GM12878 (cell line): ENCODE data around the gene SUMF1. TPM values are rescaled to one million over a fixed set of nuclear protein-coding genes. Genes with fewer than 3 reads are reported as not detected.

ENCODE experiments used
- ATAC-seq: fragments of 200-7000 bp; cut with Tn5 transposase; 3 replicates; pipeline ENCODE4 v1.9.1; 2020; ENCODE audit warnings: mild to moderate bottlenecking, moderate library complexity
- BruUV-seq: library from RNA; stranded (reverse); fragments of 400-500 nt; replicated peaks from 2 replicates; lab custom pipeline; 2021; lab: Mats Ljungman, UMichigan
- CTCF ChIA-PET: fragments of 300-600 bp; sonication (Branson Sonifier 250); formaldehyde crosslinking; extraction: SDS; loops from one replicate; lab custom pipeline; 2021; ENCODE audit warnings: inconsistent platforms; lab: Yijun Ruan, JAX
- POLR2A ChIA-PET: fragments of 350-600 bp; formaldehyde crosslinking; extraction: SDS; loops from one replicate; lab custom pipeline; 2021; ENCODE audit warnings: inconsistent platforms; lab: Charles Lee
- RAD21 ChIA-PET: fragments of 300-600 bp; sonication (Branson Sonifier 250); formaldehyde crosslinking; loops from one replicate; lab custom pipeline; 2023; ENCODE audit warnings: antibody characterized with exemption; ENCODE audit not compliant: unreplicated experiment; lab: Charles Lee
- SMC1A ChIA-PET: fragments of 300-600 bp; sonication (Branson Sonifier 250); formaldehyde crosslinking; loops from one replicate; lab custom pipeline; 2023; ENCODE audit not compliant: unreplicated experiment, uncharacterized antibody; lab: Charles Lee
- DNase-seq: peaks from one replicate; pipeline ENCODE4 v3.0.0-alpha.2; 2011; ENCODE audit warnings: low read depth, low spot score
- FAIRE-seq: peaks from 3 replicates; lab custom pipeline; 2011; peaks lifted over from hg19 to GRCh38; lab: Jason Lieb, UNC
- H2AFZ ChIP-seq: 2 replicates; pipeline ENCODE4 v1.6.0; 2011; ENCODE audit warnings: low read depth, low read length, control low read depth; ENCODE audit not compliant: control insufficient read depth
- H3K27ac ChIP-seq: 2 replicates; pipeline ENCODE4 v1.5.1; 2011; ENCODE audit warnings: control low read depth; ENCODE audit not compliant: control insufficient read depth, insufficient read depth
- H3K27me3 ChIP-seq, 2 experiments: replicated peaks in 1 of 2; 2 replicates each; pipeline versions ENCODE4 v1.6.0 to v1.6.1; 2011; ENCODE audit warnings: low read length in 1 of 2; ENCODE audit not compliant: control insufficient read depth in 2 of 2, insufficient read depth in 2 of 2
- H3K36me3 ChIP-seq, 2 experiments: 2 replicates each; pipeline ENCODE4 v1.5.1; 2011; ENCODE audit warnings: low read length in 1 of 2; ENCODE audit not compliant: control insufficient read depth in 2 of 2, insufficient read depth in 2 of 2
- H3K4me1 ChIP-seq: 2 replicates; pipeline ENCODE4 v1.6.1; 2011; ENCODE audit warnings: mild to moderate bottlenecking, low read length, moderate library complexity, mixed read lengths; ENCODE audit not compliant: control insufficient read depth, insufficient read depth
- H3K4me2 ChIP-seq: 2 replicates; pipeline ENCODE4 v1.6.0; 2011; ENCODE audit warnings: control low read depth; ENCODE audit not compliant: control insufficient read depth, insufficient read depth
- H3K4me3 ChIP-seq: fragments of 200-600 bp; sonication (generic); 2 replicates; pipeline ENCODE4 v1.5.1; 2016
- H3K79me2 ChIP-seq: 2 replicates; pipeline ENCODE4 v1.6.0; 2011; ENCODE audit warnings: low read length; ENCODE audit not compliant: control insufficient read depth, insufficient read depth
- H3K9ac ChIP-seq: 2 replicates; pipeline ENCODE4 v1.8.0; 2011; ENCODE audit warnings: low read length, control low read depth, mixed read lengths; ENCODE audit not compliant: control insufficient read depth, insufficient read depth
- H3K9me3 ChIP-seq: replicated peaks from 3 replicates; pipeline ENCODE4 v1.5.1; 2011; ENCODE audit warnings: mild to moderate bottlenecking, low read length; ENCODE audit not compliant: control insufficient read depth, insufficient read depth
- H4K20me1 ChIP-seq: 2 replicates; pipeline ENCODE4 v1.6.0; 2011; ENCODE audit not compliant: control insufficient read depth, insufficient read depth
- DPF2 ChIP-seq: fragments of 450-650 bp; IDR thresholded peaks from 2 replicates; pipeline ENCODE4 v1.6.1; 2017; ENCODE audit warnings: mild to moderate bottlenecking
- EED ChIP-seq: sonication (generic); IDR thresholded peaks from 2 replicates; pipeline ENCODE4 v1.6.1; 2016; ENCODE audit warnings: antibody characterized with exemption, low read depth
- EP300 ChIP-seq, 2 experiments: fragments of 150-350 bp in 1 of 2; IDR thresholded peaks; 2 replicates each; pipeline ENCODE4 v1.6.1; 2011 to 2012; ENCODE audit warnings: low read depth in 2 of 2, low read length in 2 of 2, borderline replicate concordance in 1 of 2, improper control_type of control experiment in 1 of 2, inconsistent platforms in 1 of 2; ENCODE audit not compliant: control insufficient read depth in 1 of 2
- ETV6 ChIP-seq, 2 experiments: fragments of 450-650 bp in 1 of 2; IDR thresholded peaks in 1 of 2; conservative IDR thresholded peaks in 1 of 2; 2 replicates each; pipeline ENCODE4 v1.6.1; 2014; ENCODE audit warnings: antibody characterized with exemption in 1 of 2, borderline replicate concordance in 1 of 2, low read depth in 1 of 2, mild to moderate bottlenecking in 1 of 2, moderate library complexity in 1 of 2
- HCFC1 ChIP-seq: fragments of 150-350 bp; IDR thresholded peaks from 2 replicates; pipeline ENCODE4 v1.6.1; 2014; ENCODE audit warnings: low read length
- KDM1A ChIP-seq: fragments of 200-600 bp; sonication (generic); IDR thresholded peaks from 2 replicates; pipeline ENCODE4 v1.6.1; 2016; ENCODE audit warnings: borderline replicate concordance
- LARP7 ChIP-seq: fragments of 450-650 bp; IDR thresholded peaks from 2 replicates; pipeline ENCODE4 v1.6.1; 2017; ENCODE audit warnings: mild to moderate bottlenecking
- MTA3 ChIP-seq: IDR thresholded peaks from 2 replicates; pipeline ENCODE4 v1.6.1; 2012; ENCODE audit warnings: low read length, inconsistent platforms, borderline replicate concordance
- NFYA ChIP-seq: IDR thresholded peaks from 2 replicates; pipeline ENCODE4 v1.6.1; 2011; ENCODE audit warnings: low read depth, mild to moderate bottlenecking, low read length, improper control_type of control experiment, borderline replicate concordance
- PAX5 ChIP-seq: IDR thresholded peaks from 2 replicates; pipeline ENCODE4 v1.6.1; 2011; ENCODE audit warnings: low read depth, low read length, borderline replicate concordance
- SREBF1 ChIP-seq: IDR thresholded peaks from 2 replicates; pipeline ENCODE4 v1.6.1; 2012; ENCODE audit warnings: mild to moderate bottlenecking, low read length
- SRF ChIP-seq, 2 experiments: IDR thresholded peaks; 2 replicates each; pipeline ENCODE4 v1.6.1; 2011; ENCODE audit warnings: low read depth in 2 of 2, low read length in 2 of 2, mild to moderate bottlenecking in 1 of 2, moderate library complexity in 1 of 2
- TCF12 ChIP-seq: IDR thresholded peaks from 2 replicates; pipeline ENCODE4 v1.6.1; 2011; ENCODE audit warnings: low read depth, mild to moderate bottlenecking, low read length
- ZNF217 ChIP-seq: fragments of 450-650 bp; IDR thresholded peaks from 2 replicates; pipeline ENCODE4 v1.6.1; 2017; ENCODE audit warnings: antibody characterized with exemption, mild to moderate bottlenecking
- ZNF24 ChIP-seq: fragments of 450-650 bp; IDR thresholded peaks from 2 replicates; pipeline ENCODE4 v1.6.1; 2017; ENCODE audit warnings: antibody characterized with exemption, mild to moderate bottlenecking
- ZNF274 ChIP-seq: IDR thresholded peaks from one replicate; pipeline ENCODE4 v1.8.0; 2011; ENCODE audit not compliant: insufficient read length, insufficient read depth
- WGBS: methylation state at CpG from one replicate; pipeline ENCODE4 v1.1.6; 2016; ENCODE audit warnings: low lambda C conversion rate; ENCODE audit not compliant: insufficient replicate concordance, insufficient coverage; ENCODE audit errors: missing lambda C conversion rate; 5-methylcytosine and 5-hydroxymethylcytosine counted together
- in situ Hi-C: fragments of 300-500 bp; cut with MboI; formaldehyde crosslinking; loops from 9 replicates; pipeline ENCODE4 v1.14.3; 2018; ENCODE audit warnings: mixed read lengths
- intact Hi-C: fragments of 100-400 bp; cut with micrococcal nuclease; formaldehyde crosslinking; loops from one replicate; pipeline ENCODE4 v1.14.2; 2022; ENCODE audit not compliant: unreplicated experiment
- polyA plus RNA-seq, 11 experiments: library from polyadenylated mRNA; depleted of rRNA in 4 of 11; unstranded in 6 of 11; stranded (reverse) in 5 of 11; fragments of >200 nt; fragmentation: Nextera tagmentation in 4 of 11; fragmentation: Illumina TruSeq in 1 of 11; extraction: Ambion mirVana in 4 of 11; extraction: Trizol in 1 of 11; gene quantifications; 1 replicate in 1 of 11; 2 replicates in 10 of 11; pipeline versions ENCODE4 v1.2.1 to v1.2.3, GENCODE V29; 2011 to 2016; ENCODE audit warnings: inconsistent platforms in 2 of 11, missing spikeins in 2 of 11, low read depth in 1 of 11
- total RNA-seq, 4 experiments: library from RNA; depleted of rRNA in 3 of 4; stranded (reverse); fragments of >200 nt in 3 of 4; fragmentation: Illumina TruSeq in 1 of 4; extraction: Trizol in 1 of 4; gene quantifications; 2 replicates each; pipeline versions ENCODE4 v1.2.1 to v1.2.3, GENCODE V29; 2013 to 2021
- TF ChIP-seq, protein P1 (sequence below): fragments of 450-650 bp; IDR thresholded peaks from 2 replicates; pipeline ENCODE4 v1.6.1; 2014; ENCODE audit warnings: mild to moderate bottlenecking

Gene SUMF1
- total and polyA plus RNA-seq, 10 of the 15 experiments (the other 5 are each of a cell fraction or from before 2014, with no cell fraction given), result 3.2 to 14.3 (median 8.5) TPM

DNA sequence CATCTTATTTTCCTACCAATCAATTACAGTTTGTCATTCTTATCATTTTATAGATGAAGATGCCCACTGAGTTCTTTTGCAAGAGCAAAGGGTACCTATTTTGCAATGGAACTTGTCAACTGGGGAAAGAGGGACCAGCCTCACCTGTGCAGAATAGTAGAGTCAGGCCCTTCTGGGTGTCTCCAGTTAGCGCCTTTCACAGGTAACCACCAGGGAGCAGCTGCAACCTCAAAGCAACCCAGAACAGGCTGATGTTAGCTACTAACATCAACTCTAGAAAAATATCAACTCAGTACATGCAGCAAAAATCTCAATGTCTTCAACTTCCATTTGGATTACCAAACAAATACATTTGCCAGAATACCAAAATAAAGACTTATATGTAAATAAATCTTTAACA is 47.1 kb downstream of the SUMF1 start:
- no TSS peak for BruUV-seq
- in situ Hi-C loops, result no loop called here
- Histone ChIP-seq H3K9ac (no peak overlapping the region), H2AFZ (no peak overlapping the region), H3K9me3 (no peaks in the 10 kb centered on the region; the same call in 2 of the 3 replicates), H3K4me2 (no peak overlapping the region), H3K4me3 (no peak overlapping the region), H3K4me1 (no peaks in the 10 kb centered on the region; the same call in 1 of the 2 replicates), H4K20me1 (no peaks in the 10 kb centered on the region), H3K36me3 (no peaks in the 10 kb centered on the region; a peak in 1 of 4 replicates), H3K27me3 (no peaks in the 10 kb centered on the region), H3K79me2 (no peaks in the 10 kb centered on the region), H3K27ac (no peak overlapping the region)
- FAIRE-seq, result no peak
- no peak for ATAC-seq
- ChIA-PET POLR2A (interaction anchor here (0.7 kb wide), 1 partner anchor 8 kb away, joined by 3 read pairs; no protein-coding TSS in a partner anchor), CTCF (no interaction called here), SMC1A (interaction anchor here (0.6 to 0.7 kb wide), 2 partner anchors 87 to 254 kb away, joined by 3 to 5 read pairs; no protein-coding TSS in a partner anchor), RAD21 (interaction anchor here (1.2 kb wide), 1 partner anchor 56 kb away, joined by 3 read pairs; no protein-coding TSS in a partner anchor)
- intact Hi-C loops, result no loop called here
- no peak for DNase-seq
- no peak for TF ChIP-seq DPF2
- no peak for TF ChIP-seq ZNF217
- no peak for TF ChIP-seq SREBF1
- no peak for TF ChIP-seq EED
- WGBS, result 100% methylated on average over 1 of the region's 1 CpG

DNA sequence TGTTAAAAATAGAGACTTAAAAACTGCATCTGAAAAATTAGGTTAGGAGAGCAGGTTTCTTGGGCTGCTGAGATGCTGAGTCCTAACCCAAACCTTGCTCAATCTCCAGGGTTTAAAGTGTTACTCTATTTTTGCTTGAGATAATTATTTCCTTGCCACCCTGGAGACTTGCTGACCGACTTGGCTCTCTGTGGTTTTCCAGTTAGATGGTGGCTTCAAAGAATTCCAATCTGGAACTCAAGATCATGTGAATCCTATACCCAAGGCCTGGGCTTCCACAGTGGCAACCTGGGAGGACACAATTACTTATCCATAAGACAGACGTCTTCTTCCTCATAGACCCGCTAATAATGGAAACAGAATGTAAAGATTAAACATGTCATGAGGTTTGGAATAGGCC is 47.7 kb downstream of the SUMF1 start:
- Histone ChIP-seq H2AFZ (no peak overlapping the region), H3K4me2 (no peak overlapping the region), H3K27me3 (no peaks in the 10 kb centered on the region), H3K79me2 (no peaks in the 10 kb centered on the region), H3K4me1 (no peaks in the 10 kb centered on the region; the same call in 1 of the 2 replicates), H3K9ac (no peak overlapping the region), H4K20me1 (no peaks in the 10 kb centered on the region), H3K9me3 (no peaks in the 10 kb centered on the region; the same call in 2 of the 3 replicates), H3K4me3 (no peak overlapping the region), H3K27ac (no peak overlapping the region), H3K36me3 (no peaks in the 10 kb centered on the region; a peak in 1 of 4 replicates)
- in situ Hi-C loops (no loop called here), intact Hi-C loops (no loop called here)
- DNase-seq (no peak), ATAC-seq (no peak), FAIRE-seq (no peak)
- no TSS peak for BruUV-seq
- WGBS, result 100% methylated on average over 3 of the region's 3 CpGs
- ChIA-PET CTCF (no interaction called here), POLR2A (interaction anchor here (0.7 kb wide), 1 partner anchor 9 kb away, joined by 3 read pairs; no protein-coding TSS in a partner anchor), RAD21 (interaction anchor here (1.2 kb wide), 1 partner anchor 56 kb away, joined by 3 read pairs; no protein-coding TSS in a partner anchor), SMC1A (interaction anchor here (0.6 to 0.8 kb wide), 3 partner anchors 88 to 255 kb away, joined by 3 to 5 read pairs (median 3); no protein-coding TSS in a partner anchor)
- no peak for TF ChIP-seq SRF (IDR thresholded peaks at IDR 0.05; ENCODE audit: low read depth in 2 of 2, low read length in 2 of 2)
- TF ChIP-seq NFYA, result no peak
- no peak for TF ChIP-seq LARP7
- no peak for TF ChIP-seq ETV6 (conservative IDR thresholded peaks at IDR 0.05 in 1 of 2, IDR thresholded peaks at IDR 0.05 in 1 of 2; ENCODE audit: borderline replicate concordance in 1 of 2, low read depth in 1 of 2)
- TF ChIP-seq TCF12, result no peak
- no peak for TF ChIP-seq MTA3
- TF ChIP-seq KDM1A, result no peak
- no peak for TF ChIP-seq ZNF274
- no peak for TF ChIP-seq ZNF24
- TF ChIP-seq, protein P1, sequence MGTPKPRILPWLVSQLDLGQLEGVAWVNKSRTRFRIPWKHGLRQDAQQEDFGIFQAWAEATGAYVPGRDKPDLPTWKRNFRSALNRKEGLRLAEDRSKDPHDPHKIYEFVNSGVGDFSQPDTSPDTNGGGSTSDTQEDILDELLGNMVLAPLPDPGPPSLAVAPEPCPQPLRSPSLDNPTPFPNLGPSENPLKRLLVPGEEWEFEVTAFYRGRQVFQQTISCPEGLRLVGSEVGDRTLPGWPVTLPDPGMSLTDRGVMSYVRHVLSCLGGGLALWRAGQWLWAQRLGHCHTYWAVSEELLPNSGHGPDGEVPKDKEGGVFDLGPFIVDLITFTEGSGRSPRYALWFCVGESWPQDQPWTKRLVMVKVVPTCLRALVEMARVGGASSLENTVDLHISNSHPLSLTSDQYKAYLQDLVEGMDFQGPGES, result no peak
- no peak for TF ChIP-seq PAX5
- no peak for TF ChIP-seq HCFC1
- no peak for TF ChIP-seq EP300 (IDR thresholded peaks at IDR 0.05; ENCODE audit: borderline replicate concordance in 1 of 2, control insufficient read depth in 1 of 2, low read depth in 2 of 2, low read length in 2 of 2)
